RPMI8226 (cell line): ENCODE results near the gene TESPA1.

Source experiments
- DNase-seq: peaks from one replicate; pipeline ENCODE4 v3.0.0-alpha.2; 2015

The TESPA1 gene

DNA sequence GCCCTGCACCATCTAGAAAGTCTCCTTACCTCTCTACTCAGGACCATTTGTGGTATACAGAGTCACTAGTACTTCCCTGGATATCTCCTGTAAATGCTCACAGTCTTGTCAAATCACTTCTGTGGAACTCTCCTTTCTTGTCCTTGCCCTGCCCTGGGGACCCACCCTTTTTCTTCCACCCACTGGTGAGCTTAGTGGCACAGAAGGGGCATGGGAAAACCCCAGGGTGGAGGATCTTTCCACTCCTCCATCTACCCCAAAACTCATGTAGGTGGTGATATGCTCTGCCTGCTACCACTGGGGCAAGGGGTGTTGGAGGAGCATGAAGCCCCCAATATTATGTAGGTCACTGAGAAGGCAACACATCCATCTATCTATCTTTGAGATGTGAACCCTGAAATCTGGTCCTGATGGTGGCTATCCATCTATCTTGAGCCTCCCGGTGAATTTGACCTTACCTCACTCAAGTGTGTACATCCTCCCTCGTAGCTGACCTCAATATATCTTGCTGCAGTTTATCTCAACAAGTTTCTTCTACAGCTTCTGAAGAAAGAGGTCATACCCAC is 943 bp downstream of the TESPA1 start:
- no peak for DNase-seq

DNA sequence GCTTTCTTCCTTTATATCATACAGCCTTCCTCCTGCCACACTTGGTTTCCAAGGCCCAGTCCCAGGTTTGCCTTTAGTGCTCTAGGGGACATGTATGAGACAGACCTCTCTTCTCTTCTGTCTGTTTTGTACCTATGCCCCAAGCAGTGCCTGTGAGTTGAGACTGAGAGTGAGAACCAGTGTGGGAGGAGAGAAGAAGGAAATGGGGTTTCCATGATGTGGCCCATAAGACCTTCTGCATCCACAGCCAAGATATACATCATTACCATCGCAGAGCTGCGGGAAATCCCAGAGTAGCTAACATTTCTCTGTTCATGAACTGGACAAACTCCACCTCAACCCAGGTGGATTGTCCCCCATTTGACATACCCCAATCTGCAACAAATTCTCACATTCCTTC is 2.8 kb downstream of the TESPA1 start:
- DNase-seq: no peak

GRCh38 chr12:54980341-54980740 is 4.2 kb downstream of the TESPA1 start:
- no peak for DNase-seq

GRCh38 chr12:54977857-54978256 is 6.7 kb downstream of the TESPA1 start:
- no peak for DNase-seq

DNA sequence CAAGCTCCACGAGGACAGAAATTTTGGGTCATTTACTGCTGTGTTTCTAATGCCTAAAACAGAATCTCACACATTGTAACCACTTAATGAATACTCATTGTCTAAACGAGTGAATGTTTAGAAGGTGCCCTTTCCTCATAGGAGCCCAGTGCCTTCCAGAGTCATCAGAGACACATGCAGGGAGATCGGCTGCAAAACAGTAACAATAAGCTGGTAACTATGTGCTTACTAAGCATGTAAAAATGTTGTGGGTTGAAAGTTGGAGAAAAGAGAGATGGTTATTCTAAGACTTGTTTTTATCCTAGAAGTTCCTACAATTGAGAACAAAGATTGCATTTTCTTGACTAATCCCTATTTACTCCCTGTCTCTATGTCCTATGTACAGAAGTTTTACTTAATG is 7.4 kb downstream of the TESPA1 start:
- no peak for DNase-seq

DNA sequence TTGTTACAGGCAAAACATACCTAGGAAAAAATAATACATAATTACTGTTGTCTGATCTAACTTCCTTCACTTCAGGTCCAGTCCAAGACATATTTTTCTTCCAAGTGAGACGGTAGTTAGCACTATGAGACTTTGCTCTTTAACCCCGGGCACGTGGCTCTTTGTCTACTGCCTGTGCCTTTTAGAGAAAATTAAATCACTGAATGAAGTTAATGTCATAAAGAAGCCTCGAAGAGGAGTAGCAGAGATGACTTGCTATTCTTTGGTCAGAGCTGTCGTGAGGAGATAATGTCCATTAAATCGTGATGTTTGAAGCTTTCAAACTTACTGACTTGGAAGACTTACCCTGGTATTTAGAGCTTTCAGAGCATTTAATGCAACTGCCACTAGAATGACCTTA is 8.7 kb downstream of the TESPA1 start:
- DNase-seq: no peak

DNA sequence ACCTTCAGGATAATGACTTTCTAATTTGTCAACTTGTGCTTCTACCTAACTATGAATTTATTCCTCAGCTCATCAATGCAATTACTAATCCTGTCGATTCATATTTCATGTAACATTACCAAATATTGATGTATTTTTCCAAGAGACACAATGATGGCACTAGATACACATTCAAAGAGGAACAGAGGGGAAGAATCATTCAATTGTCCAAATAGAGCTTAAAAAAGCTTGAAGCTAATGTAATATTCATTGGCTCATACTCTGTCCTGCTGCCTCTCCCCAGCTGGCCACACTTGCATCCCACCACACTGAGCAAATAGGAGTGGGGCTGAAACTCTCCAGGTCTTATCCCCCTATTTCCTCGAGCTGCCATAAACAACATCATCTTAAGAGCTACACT is 9.3 kb downstream of the TESPA1 start:
- no peak for DNase-seq

- no peak for DNase-seq
These were observed 10.3 kb downstream of the TESPA1 start for GRCh38 chr12:54974279-54974678.

DNA sequence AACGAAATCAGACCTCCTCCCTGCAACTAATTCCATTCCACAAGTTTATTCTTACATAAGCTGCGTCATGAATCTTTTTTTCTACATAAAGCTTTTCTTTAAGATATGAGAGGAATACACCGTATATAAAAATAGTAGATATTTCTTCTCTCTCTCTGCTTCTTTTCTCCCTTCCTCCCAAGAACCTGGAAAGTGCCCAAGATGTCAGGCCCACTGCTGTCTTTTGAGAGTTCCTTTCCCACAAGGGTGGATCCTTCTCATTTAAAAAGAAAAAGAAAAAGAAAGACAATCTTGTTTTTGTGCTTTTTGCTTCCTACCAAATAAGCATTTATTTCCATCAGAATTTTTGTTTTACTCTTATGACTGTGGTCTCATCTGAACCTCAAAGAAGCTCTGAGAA is 11.0 kb downstream of the TESPA1 start:
- DNase-seq: no peak

DNA sequence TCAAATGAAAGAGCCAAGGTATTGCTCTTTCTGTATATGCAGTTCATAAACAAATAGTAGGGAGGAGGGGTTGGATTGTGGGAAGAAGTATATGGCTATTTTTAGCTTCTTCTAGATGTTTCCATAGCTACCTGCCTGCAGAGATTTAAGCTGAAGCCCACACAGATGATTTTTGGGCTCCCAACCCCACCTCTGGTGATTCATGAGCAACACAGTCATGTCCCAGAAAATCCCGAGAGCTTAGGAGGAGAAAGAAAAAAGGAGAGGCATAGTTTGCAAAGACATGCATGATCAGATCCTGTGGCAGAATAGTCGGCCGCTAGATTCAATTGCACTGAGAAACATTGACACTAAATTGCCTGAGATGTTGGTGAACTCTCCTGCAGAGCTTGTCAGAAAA is 13.8 kb downstream of the TESPA1 start:
- no peak for DNase-seq

GRCh38 chr12:54968181-54968730 is 16.3 kb downstream of the TESPA1 start:
- DNase-seq: no peak

DNA sequence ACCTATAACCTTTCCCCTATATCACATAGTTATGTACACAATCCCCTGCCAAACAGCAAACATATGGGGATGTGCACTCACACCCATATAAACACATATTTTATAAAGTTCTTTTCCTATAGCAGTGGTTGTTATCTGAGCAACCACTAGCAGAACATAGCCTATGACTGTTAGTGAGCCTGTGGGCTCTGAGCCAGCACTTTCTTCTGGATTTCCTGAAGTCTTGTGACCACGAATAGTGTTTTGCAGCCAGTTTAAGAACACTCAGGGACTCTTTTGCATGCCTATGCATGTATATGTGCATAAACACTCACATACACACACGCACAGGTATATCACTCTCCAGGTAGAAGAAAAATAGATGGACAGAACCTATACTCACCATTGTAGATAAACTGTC is 17.1 kb downstream of the TESPA1 start:
- DNase-seq: peak; percentile 21

DNA sequence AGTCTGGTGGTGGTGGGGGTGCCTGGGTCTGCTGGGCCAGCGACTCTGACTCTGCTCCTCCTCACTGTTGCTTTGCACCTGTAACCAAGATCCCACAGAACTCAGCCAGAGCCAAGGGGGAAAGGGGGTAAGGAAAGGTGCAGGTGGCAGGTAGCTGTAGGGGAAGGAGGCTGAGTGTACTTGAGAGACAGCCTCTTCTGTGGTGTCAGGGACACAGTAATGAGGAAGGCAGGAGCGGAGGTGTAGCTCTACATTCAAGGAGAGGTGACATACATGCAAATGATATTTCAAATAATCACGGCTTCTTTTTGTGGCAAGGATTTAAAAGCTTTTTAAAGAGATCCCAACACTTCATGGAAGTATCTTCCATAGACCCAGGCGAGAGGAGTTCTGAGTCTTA is 23.4 kb downstream of the TESPA1 start:
- DNase-seq: no peak

DNA sequence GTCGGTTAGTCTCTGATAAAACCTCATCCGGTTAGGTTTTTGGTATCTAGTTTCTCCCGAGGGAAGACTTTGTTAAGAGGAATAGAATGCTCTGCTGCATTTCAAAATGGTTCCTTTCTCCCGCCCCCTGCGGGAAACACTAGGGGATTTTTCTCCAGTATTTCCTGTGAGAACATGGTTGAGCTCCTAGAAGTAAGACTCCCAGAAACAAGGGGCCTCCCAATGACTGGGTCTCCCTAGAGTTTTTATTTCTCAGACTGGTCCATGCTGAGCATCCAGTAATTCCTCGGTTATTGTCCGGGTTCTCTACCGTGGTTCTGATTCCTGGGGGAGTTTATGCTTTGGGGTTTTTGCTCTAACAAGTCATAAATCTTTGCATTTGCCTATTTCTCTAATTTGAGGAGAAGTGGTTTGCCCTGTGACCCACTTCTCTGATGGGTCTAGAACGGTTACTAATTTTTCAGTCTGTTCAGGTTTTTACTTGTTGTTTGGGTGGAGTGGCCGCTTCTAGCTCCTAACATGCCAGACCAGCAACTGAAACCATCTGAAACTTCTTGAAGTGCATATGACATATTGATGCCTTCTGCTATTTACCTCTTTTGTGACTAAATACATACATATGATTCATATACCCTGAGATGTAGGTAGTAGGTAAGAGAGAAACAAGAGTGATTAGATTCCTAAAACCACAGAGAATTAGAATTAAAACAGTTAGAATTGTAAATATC is 25.1 kb downstream of the TESPA1 start:
- DNase-seq: no peak

DNA sequence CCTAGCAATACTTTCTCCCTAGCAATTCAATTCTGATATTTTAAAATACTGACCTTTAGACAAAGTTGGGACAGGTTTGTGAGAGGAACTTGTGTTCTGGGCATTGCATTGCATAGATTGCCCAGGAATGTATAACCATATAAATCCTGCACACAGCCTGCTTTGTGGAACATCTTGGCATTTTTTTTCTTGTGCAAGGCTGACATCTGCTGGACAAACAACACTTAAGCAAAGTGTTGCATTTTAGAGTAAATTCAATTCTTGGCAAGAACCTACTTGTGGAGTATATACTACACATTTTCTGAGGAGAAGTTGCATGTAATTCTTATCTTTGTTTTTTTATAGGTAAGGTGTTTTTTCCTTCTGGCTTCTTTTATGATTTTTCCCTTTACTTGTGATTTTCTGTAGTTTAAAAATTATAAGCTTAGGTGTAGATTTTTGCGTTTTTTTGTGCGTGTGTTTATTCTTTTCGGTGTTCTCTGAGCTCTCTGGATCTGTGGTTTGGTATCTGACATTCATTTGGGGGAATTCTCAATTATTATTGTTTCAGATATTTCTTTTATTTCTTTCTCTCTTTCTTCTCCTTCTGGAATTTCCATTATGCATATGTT is 26.4 kb downstream of the TESPA1 start:
- peak; percentile 59 for DNase-seq

DNA sequence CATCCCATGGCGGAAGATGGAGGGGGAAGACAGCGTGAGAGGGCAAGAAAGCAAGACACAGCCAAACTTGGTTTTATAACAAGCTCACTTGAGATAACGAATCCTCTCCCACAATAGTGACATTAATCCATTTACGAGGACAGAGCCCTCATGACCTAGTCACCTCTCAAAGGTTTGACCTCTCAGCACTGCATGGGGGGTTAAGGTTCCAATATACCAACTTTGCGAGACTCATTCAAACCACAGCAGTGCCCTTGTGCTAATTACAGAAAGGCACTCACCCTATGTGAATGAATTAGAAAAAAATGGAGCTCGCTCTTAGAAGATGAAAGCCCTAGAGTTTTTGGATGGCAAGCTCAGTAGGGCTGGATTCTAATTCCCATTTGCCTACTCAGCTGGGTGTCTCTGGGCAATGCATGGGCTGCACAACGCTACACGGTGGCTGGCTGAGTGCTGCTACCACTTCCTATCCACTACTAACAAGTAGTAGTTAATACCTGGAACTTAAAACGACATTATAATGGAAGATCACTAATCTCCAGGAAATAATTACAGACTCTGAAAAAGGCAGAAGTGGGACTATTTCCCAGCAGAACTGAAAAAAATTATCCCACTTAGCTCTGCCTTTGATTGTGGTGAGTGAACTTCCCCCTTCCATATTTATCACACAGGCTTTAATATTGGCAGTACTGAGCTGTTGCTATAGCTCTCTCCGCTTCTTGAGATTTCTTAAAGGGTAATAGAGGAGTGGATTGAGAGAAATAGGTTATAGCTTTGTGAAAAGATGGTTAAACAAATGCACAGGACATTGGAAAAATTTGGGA is 27.5 kb downstream of the TESPA1 start:
- no peak for DNase-seq

DNA sequence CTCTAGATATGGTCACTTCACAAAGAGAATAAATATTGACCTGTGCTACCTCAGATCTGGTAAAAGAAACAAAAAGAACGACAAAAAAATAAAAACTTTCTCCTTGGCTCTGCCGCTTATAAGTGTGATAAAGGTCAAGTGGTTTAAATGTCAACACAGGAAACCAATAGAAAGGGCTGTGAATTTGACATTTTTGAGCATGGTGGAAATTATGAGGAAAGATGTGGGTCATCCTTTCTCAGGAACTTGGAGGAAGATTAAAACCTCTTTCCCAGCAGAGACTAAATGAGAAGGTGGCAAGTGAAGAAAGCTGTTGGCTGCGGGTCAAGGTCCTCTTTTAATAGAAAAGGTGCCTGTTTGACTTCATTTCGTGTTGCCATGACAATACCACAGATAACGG is 28.2 kb downstream of the TESPA1 start:
- no peak for DNase-seq

GRCh38 chr12:54954801-54955200 is 29.8 kb downstream of the TESPA1 start:
- DNase-seq: no peak

DNA sequence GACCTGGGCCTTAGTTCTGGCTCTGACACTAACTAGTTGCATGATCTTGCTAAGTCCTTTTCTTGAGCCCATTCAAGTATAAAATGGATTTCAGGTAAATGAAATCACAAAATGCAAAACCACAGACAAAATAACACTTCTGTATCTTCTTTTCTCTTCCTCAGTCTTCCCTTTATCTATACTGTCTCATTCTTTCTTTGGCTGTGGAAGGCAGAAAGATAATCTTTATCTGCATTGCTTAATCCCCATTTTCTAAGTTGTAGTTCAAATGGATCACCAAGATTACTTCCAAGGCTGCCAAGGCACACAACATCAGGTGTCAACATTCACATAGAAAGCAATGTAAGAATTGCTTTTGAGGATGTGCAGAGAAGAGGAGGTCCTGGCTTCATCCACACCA is 30.3 kb downstream of the TESPA1 start:
- DNase-seq: no peak

DNA sequence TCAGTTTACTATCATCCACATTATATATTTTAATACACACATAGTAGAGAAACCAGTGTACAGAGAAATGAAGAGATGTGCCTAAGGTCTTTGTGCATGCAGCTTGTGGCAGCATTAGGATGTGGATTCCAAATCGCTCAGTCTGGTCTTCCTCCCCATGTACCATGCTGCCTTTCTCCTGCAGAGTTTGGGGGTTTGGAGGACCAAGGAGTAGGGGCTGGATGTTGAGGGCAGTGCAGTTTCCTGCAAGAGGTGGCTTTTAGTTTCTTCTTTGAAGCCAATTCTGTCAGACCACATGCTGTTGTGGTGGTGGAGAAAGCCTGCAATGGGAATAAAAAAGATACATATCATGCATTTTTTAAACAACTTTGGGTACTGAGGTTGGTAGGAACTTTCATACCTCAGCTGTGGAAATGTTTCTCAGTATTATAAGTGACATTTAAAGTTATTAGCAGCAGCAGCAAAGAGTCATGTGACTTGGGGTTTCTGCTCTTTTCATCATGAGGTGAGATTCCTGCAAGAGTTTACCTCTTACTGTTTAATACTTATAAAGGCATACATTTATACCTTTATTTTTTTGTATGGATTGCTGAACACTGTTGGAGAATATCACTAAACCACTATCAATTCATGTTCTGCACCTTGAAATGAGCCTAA is 34.4 kb downstream of the TESPA1 start:
- DNase-seq: no peak

- no peak for DNase-seq
These were observed 35.4 kb downstream of the TESPA1 start for GRCh38 chr12:54949073-54949711.

DNA sequence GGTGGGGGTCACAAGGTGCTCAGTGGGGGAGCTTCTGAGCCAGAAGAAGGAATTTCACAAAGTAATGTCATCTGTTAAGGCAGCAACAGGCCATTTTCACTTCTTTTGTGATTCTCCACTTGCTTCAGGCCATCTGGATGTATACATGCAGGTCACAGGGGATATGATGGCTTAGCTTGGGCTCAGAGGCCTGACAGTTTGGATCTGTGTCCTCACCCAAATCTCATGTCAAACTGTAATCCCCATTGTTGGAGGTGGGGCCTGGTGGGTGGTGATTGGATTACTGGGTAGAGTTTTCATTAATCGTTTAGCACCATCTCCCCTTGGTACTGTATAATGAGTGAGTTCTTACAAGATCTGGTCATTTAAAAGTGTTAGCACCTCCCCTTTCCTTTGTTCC is 36.4 kb downstream of the TESPA1 start:
- DNase-seq: no peak
